ENCODE results near the gene MLXIP.

- no peak for TF ChIP-seq CTCF (IDR thresholded peaks at IDR 0.05)
- no peak for TF ChIP-seq POLR2A (IDR thresholded peaks at IDR 0.05)
- no peak for TF ChIP-seq POLR2AphosphoS5 (IDR thresholded peaks at IDR 0.05; ENCODE audit: insufficient read depth in 1 of 2, low read depth in 1 of 2)
These were observed 32.4 kb upstream of the MLXIP start for GRCh38 chr12:122046145-122046544.
